Upper lobe of left lung (tissue), 4 donors: ENCODE data around the gene CASP12.

Experiments
- POLR2A ChIP-seq, 4 donors: fragments of 450-650 bp; IDR thresholded peaks; one replicate each; pipeline ENCODE4 v1.5.1; 2016 to 2017; ENCODE audit warnings: antibody characterized with exemption in 4 of 4, mild to moderate bottlenecking in 2 of 4
- TF ChIP-seq, protein P1 (sequence below), 6 experiments: fragments of 450-650 bp in 4 of 6; fragments of 200-600 bp in 2 of 6; sonication (generic) in 2 of 6; IDR thresholded peaks; one replicate each; pipeline ENCODE4 v1.5.1; 2016 to 2019; ENCODE audit warnings: antibody characterized with exemption in 6 of 6

DNA sequence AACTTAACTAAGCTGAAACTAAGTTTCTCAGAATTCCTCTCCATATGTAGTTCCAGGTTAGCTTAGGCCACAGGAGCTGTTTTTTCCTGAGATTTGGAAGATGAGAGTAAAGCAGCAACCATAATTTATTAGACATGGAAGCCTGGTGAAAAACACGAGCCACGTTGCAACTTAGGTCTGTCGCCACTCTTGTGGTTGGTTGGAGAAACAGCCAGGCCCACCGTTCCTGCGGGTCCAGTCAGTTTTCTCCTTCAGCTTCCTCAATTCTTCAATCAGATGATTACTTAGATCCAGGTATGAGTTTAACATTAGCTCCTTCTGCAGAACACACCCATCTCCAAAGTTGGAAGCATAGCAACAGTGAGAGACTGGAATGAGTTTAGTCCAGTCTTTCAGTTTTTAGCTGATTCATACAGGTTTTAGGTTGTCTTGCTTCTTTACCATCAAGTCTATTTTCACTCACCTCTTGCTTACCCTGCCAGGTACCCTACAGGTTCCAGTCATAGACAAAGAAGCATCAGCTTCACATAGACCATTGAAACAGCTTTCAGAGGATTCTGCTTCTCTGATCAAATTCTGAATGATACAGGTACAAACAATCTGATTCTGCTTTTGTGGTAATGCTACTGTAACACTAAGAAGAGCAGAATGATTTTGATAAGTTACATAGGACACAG lies 18.6 kb downstream of the CASP12 start:
- TF ChIP-seq, protein P1, sequence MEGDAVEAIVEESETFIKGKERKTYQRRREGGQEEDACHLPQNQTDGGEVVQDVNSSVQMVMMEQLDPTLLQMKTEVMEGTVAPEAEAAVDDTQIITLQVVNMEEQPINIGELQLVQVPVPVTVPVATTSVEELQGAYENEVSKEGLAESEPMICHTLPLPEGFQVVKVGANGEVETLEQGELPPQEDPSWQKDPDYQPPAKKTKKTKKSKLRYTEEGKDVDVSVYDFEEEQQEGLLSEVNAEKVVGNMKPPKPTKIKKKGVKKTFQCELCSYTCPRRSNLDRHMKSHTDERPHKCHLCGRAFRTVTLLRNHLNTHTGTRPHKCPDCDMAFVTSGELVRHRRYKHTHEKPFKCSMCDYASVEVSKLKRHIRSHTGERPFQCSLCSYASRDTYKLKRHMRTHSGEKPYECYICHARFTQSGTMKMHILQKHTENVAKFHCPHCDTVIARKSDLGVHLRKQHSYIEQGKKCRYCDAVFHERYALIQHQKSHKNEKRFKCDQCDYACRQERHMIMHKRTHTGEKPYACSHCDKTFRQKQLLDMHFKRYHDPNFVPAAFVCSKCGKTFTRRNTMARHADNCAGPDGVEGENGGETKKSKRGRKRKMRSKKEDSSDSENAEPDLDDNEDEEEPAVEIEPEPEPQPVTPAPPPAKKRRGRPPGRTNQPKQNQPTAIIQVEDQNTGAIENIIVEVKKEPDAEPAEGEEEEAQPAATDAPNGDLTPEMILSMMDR (IDR thresholded peaks at IDR 0.05) = no peak
- TF ChIP-seq POLR2A (IDR thresholded peaks at IDR 0.05) = no peak
